Measurements from ENCODE around the gene TNFRSF14. TPM values are rescaled to one million over a fixed set of nuclear protein-coding genes. Genes with fewer than 3 reads are reported as not detected.

The TNFRSF14 gene
- total and polyA plus RNA-seq, 5 donors, result 17.6 to 27.6 (median 22.9) TPM

GRCh38 chr1:2538872-2539271, 17.3 kb upstream of the TNFRSF14 start:
- no peaks in the 10 kb centered on the region for H3K27me3 ChIP-seq (ENCODE audit: control insufficient read depth, insufficient read depth)

GRCh38 chr1:2539312-2539907, 16.8 kb upstream of the TNFRSF14 start:
- intact Hi-C loops (cut with DNase I), result no loop called here
- Histone ChIP-seq H3K4me3 (ENCODE audit: low read length) (no peak overlapping the region), H3K27ac (ENCODE audit: low read length) (no peak overlapping the region), H3K4me1 (ENCODE audit: control insufficient read depth, insufficient read depth, low read length) (no peaks in the 10 kb centered on the region), H3K27me3 (ENCODE audit: control insufficient read depth, insufficient read depth) (no peaks in the 10 kb centered on the region), H3K9me3 (ENCODE audit: control insufficient read depth, low read length) (no peaks in the 10 kb centered on the region)
- DNase-seq, result no peak
- WGBS, result 75% methylated on average over 12 of the region's 12 CpGs
- ATAC-seq, result no peak

More at GRCh38 chr1:2538872-2539271, 17.3 kb upstream of the TNFRSF14 start:
- H3K4me1 ChIP-seq (ENCODE audit: control insufficient read depth, insufficient read depth, low read length), result no peaks in the 10 kb centered on the region
- no peak overlapping the region for H3K27ac ChIP-seq (ENCODE audit: low read length)
- H3K4me3 ChIP-seq (ENCODE audit: low read length), result no peak overlapping the region
- ATAC-seq (no peak), DNase-seq (no peak)
- H3K9me3 ChIP-seq (ENCODE audit: control insufficient read depth, low read length), result no peaks in the 10 kb centered on the region
- 94% methylated on average over 8 of the region's 8 CpGs for WGBS
- intact Hi-C loops (cut with DNase I), result no loop called here

GRCh38 chr1:2540816-2541492, 15.2 kb upstream of the TNFRSF14 start:
- Histone ChIP-seq H3K9me3 (ENCODE audit: control insufficient read depth, low read length) (no peaks in the 10 kb centered on the region), H3K4me1 (ENCODE audit: control insufficient read depth, insufficient read depth, low read length) (peaks cover 2% of the 10 kb centered on the region), H3K4me3 (ENCODE audit: low read length) (no peak overlapping the region), H3K27ac (ENCODE audit: low read length) (no peak overlapping the region), H3K27me3 (ENCODE audit: control insufficient read depth, insufficient read depth) (no peaks in the 10 kb centered on the region)
- intact Hi-C loops (cut with DNase I), result no loop called here
- 12% methylated on average over 39 of the region's 39 CpGs for WGBS
- DNase-seq, result peak in 1 of 3 donors; percentile 83
- no peak for ATAC-seq

- Histone ChIP-seq H3K27ac (ENCODE audit: low read length) (no peak overlapping the region), H3K4me1 (ENCODE audit: control insufficient read depth, insufficient read depth, low read length) (peaks cover 2% of the 10 kb centered on the region), H3K9me3 (ENCODE audit: control insufficient read depth, low read length) (no peaks in the 10 kb centered on the region), H3K27me3 (ENCODE audit: control insufficient read depth, insufficient read depth) (no peaks in the 10 kb centered on the region), H3K4me3 (ENCODE audit: low read length) (no peak overlapping the region)
- peak; percentile 69 to 90 (median 83) for DNase-seq
- intact Hi-C loops (cut with DNase I), result no loop called here
- ATAC-seq, result no peak
- WGBS, result 71% methylated on average over 25 of the region's 25 CpGs
Observed at GRCh38 chr1:2541619-2542245, 14.4 kb upstream of the TNFRSF14 start.

- WGBS, result 82% methylated on average over 11 of the region's 11 CpGs
- intact Hi-C loops (cut with DNase I), result no loop called here
- Histone ChIP-seq H3K4me1 (ENCODE audit: control insufficient read depth, insufficient read depth, low read length) (peaks cover 2% of the 10 kb centered on the region), H3K9me3 (ENCODE audit: control insufficient read depth, low read length) (no peaks in the 10 kb centered on the region), H3K4me3 (ENCODE audit: low read length) (no peak overlapping the region), H3K27ac (ENCODE audit: low read length) (no peak overlapping the region), H3K27me3 (ENCODE audit: control insufficient read depth, insufficient read depth) (no peaks in the 10 kb centered on the region)
- ATAC-seq, result no peak
- no peak for DNase-seq
Observed at GRCh38 chr1:2542246-2542915, 13.8 kb upstream of the TNFRSF14 start.

- 37% methylated on average over 26 of the region's 26 CpGs for WGBS
- H3K27ac ChIP-seq (ENCODE audit: low read length), result no peak overlapping the region
- DNase-seq (peak in 2 of 3 donors; percentile 69 to 77), ATAC-seq (no peak)
- H3K4me3 ChIP-seq (ENCODE audit: low read length), result no peak overlapping the region
- peaks cover 6% of the 10 kb centered on the region for H3K4me1 ChIP-seq (ENCODE audit: control insufficient read depth, insufficient read depth, low read length)
- H3K27me3 ChIP-seq (ENCODE audit: control insufficient read depth, insufficient read depth), result no peaks in the 10 kb centered on the region
- intact Hi-C loops (cut with DNase I), result no loop called here
- H3K9me3 ChIP-seq (ENCODE audit: control insufficient read depth, low read length), result no peaks in the 10 kb centered on the region
Observed at GRCh38 chr1:2543543-2544092, 12.6 kb upstream of the TNFRSF14 start.

GRCh38 chr1:2544093-2544874, 11.9 kb upstream of the TNFRSF14 start:
- H3K4me3 ChIP-seq (ENCODE audit: low read length), result no peak overlapping the region
- DNase-seq, result peak in 2 of 3 donors; percentile 72 to 76
- H3K27ac ChIP-seq (ENCODE audit: low read length), result peak overlapping the region; percentile 33
- H3K9me3 ChIP-seq (ENCODE audit: control insufficient read depth, low read length), result no peaks in the 10 kb centered on the region
- intact Hi-C loops (cut with DNase I), result no loop called here
- ATAC-seq, result no peak
- H3K4me1 ChIP-seq (ENCODE audit: control insufficient read depth, insufficient read depth, low read length), result peaks cover 9% of the 10 kb centered on the region
- no peaks in the 10 kb centered on the region for H3K27me3 ChIP-seq (ENCODE audit: control insufficient read depth, insufficient read depth)
- 42% methylated on average over 26 of the region's 26 CpGs for WGBS

- peak in 2 of 3 donors; percentile 74 to 75 for DNase-seq
- intact Hi-C loops (cut with DNase I), result loop anchor here in 2 of 4 donors (5.0 kb wide), 2 partner anchors 128 to 133 kb away; partner anchors contain the start of gene PEX10 (in 1 of the 2)
- H3K4me1 ChIP-seq (ENCODE audit: control insufficient read depth, insufficient read depth, low read length), result peaks cover 9% of the 10 kb centered on the region
- peak overlapping the region; percentile 45 for H3K27ac ChIP-seq (ENCODE audit: low read length)
- no peaks in the 10 kb centered on the region for H3K9me3 ChIP-seq (ENCODE audit: control insufficient read depth, low read length)
- ATAC-seq, result no peak
- H3K27me3 ChIP-seq (ENCODE audit: control insufficient read depth, insufficient read depth), result no peaks in the 10 kb centered on the region
- WGBS, result 47% methylated on average over 19 of the region's 19 CpGs
- H3K4me3 ChIP-seq (ENCODE audit: low read length), result no peak overlapping the region
Observed at GRCh38 chr1:2544875-2545640, 11.1 kb upstream of the TNFRSF14 start.

GRCh38 chr1:2545754-2546514, 10.2 kb upstream of the TNFRSF14 start:
- WGBS, result 2% methylated on average over 43 of the region's 43 CpGs
- ATAC-seq (peak; percentile 65 to 66), DNase-seq (peak; percentile 91 to 97 (median 96))
- Histone ChIP-seq H3K9me3 (ENCODE audit: control insufficient read depth, low read length) (no peaks in the 10 kb centered on the region), H3K4me3 (ENCODE audit: low read length) (peak overlapping the region; percentile 46), H3K4me1 (ENCODE audit: control insufficient read depth, insufficient read depth, low read length) (peaks cover 9% of the 10 kb centered on the region), H3K27me3 (ENCODE audit: control insufficient read depth, insufficient read depth) (no peaks in the 10 kb centered on the region), H3K27ac (ENCODE audit: low read length) (peak overlapping the region; percentile 75)
- intact Hi-C loops (cut with DNase I), result loop anchor here (2.0 to 5.0 kb wide), 3 partner anchors 129 to 134 kb away; partner anchors contain the start of gene PEX10 (in 1 of the 4)
